SK-N-SH (cell line): Measurements from ENCODE around the gene TCEAL9. TPM values are rescaled to one million over a fixed set of nuclear protein-coding genes. Genes with fewer than 3 reads are reported as not detected.

Experiments
- CTCF ChIA-PET: fragments of 300-600, 350-600 bp; formaldehyde crosslinking; extraction: SDS; loops from one replicate; lab custom pipeline; 2021; lab: Yijun Ruan, JAX
- POLR2A ChIA-PET: fragments of 350-600 bp; sonication (Branson Sonifier 250); formaldehyde crosslinking; extraction: SDS; loops from one replicate; lab custom pipeline; 2020; ENCODE audit warnings: antibody characterized with exemption, inconsistent platforms; lab: Yijun Ruan, JAX
- DNase-seq: peaks from one replicate; pipeline ENCODE4 v3.0.0; 2012
- H2AFZ ChIP-seq: fragments of 200-600 bp; sonication (generic); 2 replicates; pipeline ENCODE4 v1.8.1; 2016; ENCODE audit warnings: antibody characterized with exemption, mild to moderate bottlenecking, low read depth
- H3F3A ChIP-seq: fragments of 200-600 bp; sonication (generic); replicated peaks from 2 replicates; pipeline ENCODE3; 2016; ENCODE audit warnings: antibody characterized with exemption, mild to moderate bottlenecking; ENCODE audit not compliant: insufficient read depth
- H3K27ac ChIP-seq, 2 experiments: fragments of 200-500 bp in 1 of 2; fragments of 200-600 bp in 1 of 2; sonication (Bioruptor generic) in 1 of 2; sonication (generic), shearing (Covaris generic) in 1 of 2; 2 replicates each; pipeline versions ENCODE4 v1.5.1 to v1.6.1; 2014 to 2016; ENCODE audit warnings: low read depth in 2 of 2, inconsistent platforms in 1 of 2, low read length in 1 of 2, mild to moderate bottlenecking in 1 of 2, mixed read lengths in 1 of 2
- H3K27me3 ChIP-seq: fragments of 200-600 bp; sonication (generic), shearing (Covaris generic); 2 replicates; pipeline ENCODE4 v1.6.1; 2016; ENCODE audit warnings: mixed run types; ENCODE audit not compliant: insufficient read depth
- H3K36me3 ChIP-seq, 2 experiments: fragments of 200-500 bp in 1 of 2; fragments of 200-600 bp in 1 of 2; sonication (Bioruptor generic) in 1 of 2; sonication (generic) in 1 of 2; replicated peaks in 1 of 2; 2 replicates each; pipeline versions ENCODE3 to v1.5.1; 2014 to 2016; ENCODE audit warnings: low read length in 1 of 2, mild to moderate bottlenecking in 1 of 2; ENCODE audit not compliant: insufficient read depth in 2 of 2, control insufficient read depth in 1 of 2
- H3K4me1 ChIP-seq, 2 experiments: fragments of 200-500 bp in 1 of 2; fragments of 200-600 bp in 1 of 2; sonication (Bioruptor generic) in 1 of 2; sonication (generic), shearing (Covaris generic) in 1 of 2; 2 replicates each; pipeline versions ENCODE4 v1.5.1 to v1.6.1; 2014 to 2016; ENCODE audit warnings: low read depth in 1 of 2, low read length in 1 of 2, mixed run types in 1 of 2; ENCODE audit not compliant: insufficient read depth in 2 of 2, control insufficient read depth in 1 of 2
- H3K4me2 ChIP-seq: fragments of 200-600 bp; sonication (generic), shearing (Covaris generic); 2 replicates; pipeline ENCODE4 v1.6.1; 2017; ENCODE audit warnings: mixed run types
- H3K4me3 ChIP-seq, 2 experiments: fragments of 200-500 bp in 1 of 2; fragments of 200-600 bp in 1 of 2; sonication (Bioruptor generic) in 1 of 2; sonication (generic), shearing (Covaris generic) in 1 of 2; 2 replicates each; pipeline versions ENCODE4 v1.5.1 to v1.8.1; 2014 to 2016; ENCODE audit warnings: low read depth in 2 of 2, inconsistent platforms in 1 of 2, low read length in 1 of 2, mild to moderate bottlenecking in 1 of 2, mixed read lengths in 1 of 2, moderate library complexity in 1 of 2
- H3K79me2 ChIP-seq: fragments of 200-600 bp; sonication (generic); 2 replicates; pipeline ENCODE4 v1.8.1; 2017; ENCODE audit warnings: mild to moderate bottlenecking; ENCODE audit not compliant: insufficient read depth
- H3K9ac ChIP-seq: fragments of 200-600 bp; sonication (generic); 2 replicates; pipeline ENCODE4 v1.6.1; 2017; ENCODE audit warnings: mixed run types
- H3K9me2 ChIP-seq: fragments of 200-600 bp; sonication (generic); 2 replicates; pipeline ENCODE4 v1.6.1; 2017; ENCODE audit warnings: mixed run types
- H3K9me3 ChIP-seq: fragments of 200-600 bp; sonication (generic); 2 replicates; pipeline ENCODE4 v1.6.1; 2017; ENCODE audit warnings: mixed run types, mild to moderate bottlenecking, moderate library complexity
- H4K20me1 ChIP-seq: fragments of 200-600 bp; sonication (generic); 2 replicates; pipeline ENCODE4 v1.6.1; 2017; ENCODE audit warnings: mild to moderate bottlenecking, mixed run types; ENCODE audit not compliant: insufficient read depth
- ELF1 ChIP-seq: IDR thresholded peaks from 2 replicates; pipeline ENCODE4 v1.4.0; 2012
- EP300 ChIP-seq, 2 experiments: IDR thresholded peaks; 2 replicates each; pipeline versions ENCODE4 v1.4.0 to v1.6.1; 2012; ENCODE audit warnings: borderline replicate concordance in 1 of 2, low read depth in 1 of 2, low read length in 1 of 2
- FOSL2 ChIP-seq: IDR thresholded peaks from 2 replicates; pipeline ENCODE4 v1.4.0; 2012; ENCODE audit warnings: low read depth, mild to moderate bottlenecking, moderate library complexity, borderline replicate concordance
- FOXM1 ChIP-seq: IDR thresholded peaks from 2 replicates; pipeline ENCODE4 v1.4.0; 2012; ENCODE audit warnings: low read depth, mild to moderate bottlenecking
- GATA2 ChIP-seq: sonication (generic); formaldehyde crosslinking; IDR thresholded peaks from 2 replicates; pipeline ENCODE4 v1.5.0; 2020; ENCODE audit warnings: mild to moderate bottlenecking, missing genetic modification reagents
- MAX ChIP-seq: IDR thresholded peaks from 2 replicates; pipeline ENCODE4 v1.4.0; 2012; ENCODE audit warnings: low read depth
- MXI1 ChIP-seq: IDR thresholded peaks from 2 replicates; pipeline ENCODE4 v1.6.1; 2012; ENCODE audit warnings: mild to moderate bottlenecking, low read depth, low read length, improper control_type of control experiment
- NRF1 ChIP-seq: IDR thresholded peaks from 2 replicates; pipeline ENCODE4 v1.6.1; 2012; ENCODE audit warnings: low read depth, mild to moderate bottlenecking, low read length
- RAD21 ChIP-seq: IDR thresholded peaks from 2 replicates; pipeline ENCODE4 v1.6.1; 2012; ENCODE audit warnings: mild to moderate bottlenecking, low read length
- RFX5 ChIP-seq: IDR thresholded peaks from 2 replicates; pipeline ENCODE4 v1.6.1; 2012; ENCODE audit warnings: mild to moderate bottlenecking, improper control_type of control experiment, low read length
- RXRA ChIP-seq: IDR thresholded peaks from 2 replicates; pipeline ENCODE4 v1.4.0; 2012; ENCODE audit warnings: low read depth, mild to moderate bottlenecking, borderline replicate concordance
- SIN3A ChIP-seq: IDR thresholded peaks from 2 replicates; pipeline ENCODE4 v1.6.1; 2012; ENCODE audit warnings: low read depth, mild to moderate bottlenecking, low read length, moderate library complexity, borderline replicate concordance
- SMC3 ChIP-seq: IDR thresholded peaks from 2 replicates; pipeline ENCODE4 v1.6.1; 2012; ENCODE audit warnings: low read depth, low read length, improper control_type of control experiment
- TAF1 ChIP-seq: IDR thresholded peaks from 2 replicates; pipeline ENCODE4 v1.6.1; 2012; ENCODE audit warnings: low read depth, mild to moderate bottlenecking, low read length, moderate library complexity, borderline replicate concordance
- WGBS: methylation state at CpG from one replicate; pipeline ENCODE4 v1.1.6; 2017; ENCODE audit warnings: low lambda C conversion rate; 5-methylcytosine and 5-hydroxymethylcytosine counted together
- polyA plus RNA-seq, 3 experiments: library from polyadenylated mRNA; depleted of rRNA; stranded (reverse); fragments of >200 nt; gene quantifications; 2 replicates each; pipeline ENCODE4 v1.2.3, GENCODE V29; 2012
- TF ChIP-seq, protein P1 (sequence below): fragments of 200-600 bp; sonication (generic); IDR thresholded peaks from 2 replicates; pipeline ENCODE4 v1.6.1; 2017; ENCODE audit warnings: antibody characterized with exemption, mild to moderate bottlenecking, moderate library complexity
- TF ChIP-seq, protein P2 (sequence below): IDR thresholded peaks from 2 replicates; pipeline ENCODE4 v1.4.0; 2012; ENCODE audit warnings: low read depth, borderline replicate concordance

The TCEAL9 gene
- polyA plus RNA-seq, 1 of the 3 experiments (the other 2 are of a cell fraction): 27.7 TPM

DNA sequence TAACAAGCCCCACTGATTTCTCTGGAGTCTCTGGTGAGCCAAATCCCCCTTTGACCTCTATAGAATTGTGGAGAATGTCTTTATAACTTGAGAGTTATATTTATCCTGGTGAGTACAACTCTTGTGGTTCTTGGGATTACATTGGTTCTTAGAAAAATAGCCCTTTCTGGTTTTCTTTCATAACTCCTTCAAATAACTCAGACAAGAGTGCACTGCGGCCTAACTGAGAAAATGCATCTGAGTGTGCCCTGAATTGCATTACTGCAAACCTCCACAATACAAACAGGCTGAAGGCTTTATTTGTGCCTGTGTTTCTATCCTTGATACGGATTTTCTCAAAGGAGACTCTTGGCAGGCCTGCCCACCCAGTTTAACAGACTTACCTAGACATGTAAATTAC is 22.7 kb downstream of the TCEAL9 start:
- H3K4me1 ChIP-seq: peaks cover 0 to 7% of the 10 kb centered on the region in 2 experiments; a peak in 2 of 4 replicates
- peaks cover 4% of the 10 kb centered on the region for H3F3A ChIP-seq
- H3K9ac ChIP-seq: no peak overlapping the region
- no peaks in the 10 kb centered on the region; the same call in 1 of the 2 replicates for H3K27me3 ChIP-seq
- no peaks in the 10 kb centered on the region for H3K9me3 ChIP-seq
- CTCF ChIA-PET: no interaction called here
- no peak overlapping the region for H2AFZ ChIP-seq
- H3K79me2 ChIP-seq: peaks cover 12% of the 10 kb centered on the region; the same call in 1 of the 2 replicates
- peaks cover 9 to 11% of the 10 kb centered on the region in 2 experiments for H3K36me3 ChIP-seq
- DNase-seq: no peak
- H3K9me2 ChIP-seq: no peaks in the 10 kb centered on the region
- no peak overlapping the region for H3K4me3 ChIP-seq
- H3K4me2 ChIP-seq: no peak overlapping the region
- POLR2A ChIA-PET: no interaction called here
- WGBS: 42% methylated on average over 2 of the region's 2 CpGs
- no peak for TF ChIP-seq RXRA
- no peak for TF ChIP-seq ELF1
- TF ChIP-seq FOSL2: no peak
- no peak for TF ChIP-seq MAX
- no peak for TF ChIP-seq FOXM1
- no peak for TF ChIP-seq NRF1
- no peak overlapping the region for H3K27ac ChIP-seq
- no peaks in the 10 kb centered on the region for H4K20me1 ChIP-seq

GRCh38 chrX:103382877-103383276 is 26.6 kb downstream of the TCEAL9 start:
- Histone ChIP-seq H3F3A (peaks cover 4% of the 10 kb centered on the region), H3K79me2 (peaks cover 3% of the 10 kb centered on the region; the same call in 1 of the 2 replicates), H3K27ac (no peak overlapping the region), H3K36me3 (peaks cover 9 to 10% of the 10 kb centered on the region in 2 experiments), H3K9ac (no peak overlapping the region), H4K20me1 (no peaks in the 10 kb centered on the region), H3K4me2 (no peak overlapping the region), H3K9me2 (no peaks in the 10 kb centered on the region), H3K4me3 (no peak overlapping the region), H3K4me1 (peaks cover 0 to 4% of the 10 kb centered on the region in 2 experiments; a peak in 2 of 4 replicates), H3K9me3 (no peaks in the 10 kb centered on the region), H3K27me3 (no peaks in the 10 kb centered on the region; the same call in 1 of the 2 replicates), H2AFZ (no peak overlapping the region)
- TF ChIP-seq GATA2 (CRISPR knock-in tag) (no peak), EP300 (IDR thresholded peaks at IDR 0.05; ENCODE audit: borderline replicate concordance in 1 of 2, low read depth in 1 of 2, low read length in 1 of 2) (no peak), SIN3A (no peak), MXI1 (no peak), RFX5 (no peak), MAX (no peak), RAD21 (no peak), TAF1 (no peak), SMC3 (no peak)
- TF ChIP-seq, protein P1, sequence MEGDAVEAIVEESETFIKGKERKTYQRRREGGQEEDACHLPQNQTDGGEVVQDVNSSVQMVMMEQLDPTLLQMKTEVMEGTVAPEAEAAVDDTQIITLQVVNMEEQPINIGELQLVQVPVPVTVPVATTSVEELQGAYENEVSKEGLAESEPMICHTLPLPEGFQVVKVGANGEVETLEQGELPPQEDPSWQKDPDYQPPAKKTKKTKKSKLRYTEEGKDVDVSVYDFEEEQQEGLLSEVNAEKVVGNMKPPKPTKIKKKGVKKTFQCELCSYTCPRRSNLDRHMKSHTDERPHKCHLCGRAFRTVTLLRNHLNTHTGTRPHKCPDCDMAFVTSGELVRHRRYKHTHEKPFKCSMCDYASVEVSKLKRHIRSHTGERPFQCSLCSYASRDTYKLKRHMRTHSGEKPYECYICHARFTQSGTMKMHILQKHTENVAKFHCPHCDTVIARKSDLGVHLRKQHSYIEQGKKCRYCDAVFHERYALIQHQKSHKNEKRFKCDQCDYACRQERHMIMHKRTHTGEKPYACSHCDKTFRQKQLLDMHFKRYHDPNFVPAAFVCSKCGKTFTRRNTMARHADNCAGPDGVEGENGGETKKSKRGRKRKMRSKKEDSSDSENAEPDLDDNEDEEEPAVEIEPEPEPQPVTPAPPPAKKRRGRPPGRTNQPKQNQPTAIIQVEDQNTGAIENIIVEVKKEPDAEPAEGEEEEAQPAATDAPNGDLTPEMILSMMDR: no peak
- TF ChIP-seq, protein P2, sequence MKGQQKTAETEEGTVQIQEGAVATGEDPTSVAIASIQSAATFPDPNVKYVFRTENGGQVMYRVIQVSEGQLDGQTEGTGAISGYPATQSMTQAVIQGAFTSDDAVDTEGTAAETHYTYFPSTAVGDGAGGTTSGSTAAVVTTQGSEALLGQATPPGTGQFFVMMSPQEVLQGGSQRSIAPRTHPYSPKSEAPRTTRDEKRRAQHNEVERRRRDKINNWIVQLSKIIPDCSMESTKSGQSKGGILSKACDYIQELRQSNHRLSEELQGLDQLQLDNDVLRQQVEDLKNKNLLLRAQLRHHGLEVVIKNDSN: no peak
- DNase-seq: no peak
- WGBS: 39% methylated on average over 1 of the region's 1 CpG
- ChIA-PET POLR2A (no interaction called here), CTCF (no interaction called here)
